NCI-H526 treated with DMSO at 0.1 percent for 48 hours (cell line): Measurements from ENCODE around the gene GARIN5B.
"Not testable (repeated sequence)": the region's sequence is repeated elsewhere in the genome, so short reads cannot be mapped to it uniquely, and the experiment has no call there.

Source experiments
- DNase-seq: peaks from one replicate; lab custom pipeline; 2025; lab: John Stamatoyannopoulos, UW

The GARIN5B gene

DNA sequence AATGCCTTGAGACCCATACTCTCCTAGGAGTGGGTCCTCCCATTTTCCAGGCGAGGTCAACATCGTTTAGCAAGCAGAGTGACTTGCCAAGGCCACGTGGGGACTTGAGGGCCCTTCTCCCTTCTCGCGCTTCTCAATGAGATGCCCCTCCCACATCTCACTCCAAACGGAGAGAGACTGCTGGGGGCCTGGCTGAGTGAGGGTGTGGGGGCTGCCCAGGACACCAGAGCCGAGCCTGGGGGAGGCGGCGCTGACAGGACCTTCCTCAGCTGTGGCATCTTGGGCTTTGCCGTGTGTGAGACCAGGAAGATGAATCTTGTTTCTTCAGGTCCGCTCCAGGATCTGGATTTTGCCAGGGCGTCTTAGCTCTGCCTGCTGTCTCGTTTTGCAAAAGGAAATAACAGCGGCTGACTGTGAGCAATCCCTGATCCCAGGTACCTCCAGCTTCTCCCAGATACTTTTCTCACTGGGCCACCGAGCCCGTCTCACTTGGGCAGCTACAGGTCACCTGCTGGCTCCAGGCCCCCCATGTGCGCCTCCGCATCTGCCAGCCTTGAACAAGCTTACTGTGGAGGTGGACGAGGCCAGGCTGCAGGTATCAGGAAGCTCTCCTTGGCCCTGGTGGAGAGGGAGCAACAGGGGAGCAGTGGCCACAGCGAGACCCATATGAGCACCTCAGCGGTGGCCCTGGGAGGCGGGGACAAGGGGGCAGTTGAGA lies 14.6 kb downstream of the GARIN5B start:
- no peak for DNase-seq

DNA sequence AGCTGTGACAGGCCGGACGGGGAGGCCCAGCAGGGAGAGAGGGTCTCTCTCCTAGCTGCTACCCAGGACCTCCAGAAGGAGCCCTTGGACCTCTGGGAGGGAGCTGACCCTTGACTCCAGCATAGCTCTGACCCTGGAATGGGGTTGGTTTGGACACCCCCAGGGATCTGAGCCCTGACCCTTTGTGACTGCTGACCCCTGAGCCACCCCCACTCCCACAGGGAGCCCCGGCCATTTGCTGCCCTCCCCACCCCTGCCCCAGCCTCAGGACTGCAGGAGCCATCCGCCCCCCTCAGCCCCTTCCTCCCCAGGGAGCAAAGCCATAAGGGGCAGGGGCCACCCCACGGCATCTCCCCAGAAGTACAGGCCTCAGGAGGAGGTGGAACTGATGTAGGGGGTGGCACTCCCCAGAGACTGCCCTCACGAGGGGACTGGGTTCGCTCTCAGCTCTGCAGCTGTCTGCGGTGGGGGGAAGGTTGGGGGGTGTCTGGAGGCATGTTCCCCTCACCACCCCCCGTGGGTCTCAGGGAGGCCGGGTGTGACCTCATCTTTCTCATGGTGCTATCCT lies 15.5 kb downstream of the GARIN5B start:
- no peak for DNase-seq

DNA sequence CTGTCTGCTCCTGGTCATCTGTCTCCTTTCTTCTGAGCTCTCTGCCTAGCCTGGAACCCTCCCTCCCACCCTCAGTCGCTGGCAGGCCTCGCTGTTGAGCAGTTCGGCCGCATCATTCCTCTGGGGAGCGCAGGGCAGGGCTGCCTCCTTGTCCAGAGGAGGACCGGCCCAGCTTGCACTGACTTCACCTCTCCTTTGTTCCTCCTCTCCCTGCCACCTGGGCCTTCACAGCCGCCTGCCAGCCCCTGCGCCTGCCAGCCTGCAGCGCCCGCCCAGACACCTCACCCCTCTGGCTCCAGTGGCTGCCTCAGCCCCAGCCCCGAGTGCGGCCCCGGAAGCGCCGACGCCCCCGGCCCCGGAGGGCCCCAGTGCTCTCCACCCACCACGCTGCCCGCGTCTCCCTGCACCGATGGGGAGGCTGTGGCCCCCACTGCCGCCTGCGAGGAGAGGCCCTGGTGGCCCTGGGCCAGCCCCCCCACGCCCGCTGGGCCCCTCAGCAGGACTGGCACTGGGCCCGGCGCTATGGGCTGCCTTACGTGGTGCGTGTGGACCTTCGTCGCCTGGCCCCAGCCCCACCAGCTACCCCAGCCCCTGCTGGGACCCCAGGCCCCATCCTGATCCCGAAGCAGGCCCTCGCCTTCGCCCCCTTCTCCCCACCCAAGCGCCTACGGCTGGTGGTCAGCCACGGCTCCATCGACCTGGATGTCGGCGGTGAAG lies 16.2 kb downstream of the GARIN5B start:
- DNase-seq = no peak

DNA sequence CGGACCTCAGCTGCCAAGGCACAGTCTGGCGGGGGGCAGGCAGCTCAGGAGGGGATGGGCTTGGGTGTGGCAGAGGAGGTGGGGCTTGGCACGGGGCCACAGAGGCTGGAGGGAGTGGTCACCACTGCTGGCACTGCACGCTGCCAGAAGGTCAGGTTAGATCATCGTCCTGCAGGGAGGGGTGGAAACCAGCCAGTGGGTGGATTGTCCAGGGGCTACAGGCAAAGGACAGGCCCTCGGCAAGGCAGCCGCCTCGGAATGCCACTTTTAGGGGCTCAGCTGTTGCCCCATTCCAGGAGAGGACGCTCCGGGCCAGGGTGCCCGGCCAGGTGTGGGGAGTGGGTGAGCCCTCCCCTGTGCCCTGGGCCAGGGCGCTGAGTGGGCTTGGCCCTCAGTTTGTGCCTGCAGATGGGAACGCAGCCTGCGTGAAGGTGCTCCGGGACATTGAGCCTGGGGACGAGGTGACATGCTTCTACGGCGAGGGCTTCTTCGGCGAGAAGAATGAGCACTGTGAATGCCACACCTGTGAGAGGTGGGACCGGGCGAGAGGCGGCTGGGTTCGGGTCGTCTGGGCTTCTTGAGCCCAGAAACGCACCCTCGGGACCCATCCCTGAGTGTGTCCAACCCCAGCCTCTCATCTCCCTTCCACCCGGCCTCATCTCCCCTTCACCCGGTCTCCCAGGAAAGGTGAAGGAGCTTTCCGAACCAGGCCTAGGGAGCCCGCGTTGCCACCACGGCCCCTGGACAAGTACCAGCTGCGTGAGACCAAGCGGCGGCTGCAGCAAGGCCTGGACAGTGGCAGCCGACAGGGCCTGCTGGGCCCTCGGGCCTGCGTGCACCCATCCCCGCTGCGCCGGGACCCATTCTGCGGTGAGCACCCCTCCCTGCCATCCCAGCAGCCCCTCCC lies 17.0 kb downstream of the GARIN5B start:
- no peak for DNase-seq

DNA sequence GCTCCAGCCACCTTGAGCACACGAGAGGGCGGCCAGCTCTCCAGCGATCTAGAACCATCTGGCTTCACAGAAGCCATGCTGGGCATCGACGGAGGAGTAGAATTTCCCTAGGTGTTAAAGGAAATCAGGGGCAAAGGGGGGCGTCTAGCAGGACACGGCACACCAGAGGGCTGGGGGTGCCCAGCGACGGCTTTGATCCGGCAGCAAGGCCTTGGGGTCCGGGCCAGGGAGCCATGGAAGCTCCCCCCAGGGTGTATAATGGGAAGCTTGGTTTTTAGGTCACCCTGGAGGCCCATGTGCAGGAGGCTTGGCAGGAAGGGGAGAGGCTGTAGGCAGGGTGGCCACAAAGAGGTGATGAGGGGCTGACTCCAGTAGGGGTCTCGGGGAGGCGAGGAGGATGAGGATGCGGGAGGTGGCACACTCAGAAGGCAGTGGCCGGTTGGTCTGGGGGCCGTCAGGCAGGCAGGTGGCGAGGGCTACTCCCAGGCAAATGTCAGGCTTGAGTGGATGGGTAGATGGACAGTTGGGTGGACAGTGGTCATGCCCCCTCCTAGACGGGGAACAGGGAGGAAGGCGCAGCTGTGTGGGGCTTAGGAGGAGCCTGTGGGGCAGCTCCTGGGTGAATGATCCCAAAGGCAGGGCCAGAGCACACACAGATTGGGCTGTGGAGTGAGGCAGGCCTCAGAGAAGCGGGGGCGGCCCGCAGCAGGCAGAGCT lies 17.8 kb downstream of the GARIN5B start:
- no peak for DNase-seq

DNA sequence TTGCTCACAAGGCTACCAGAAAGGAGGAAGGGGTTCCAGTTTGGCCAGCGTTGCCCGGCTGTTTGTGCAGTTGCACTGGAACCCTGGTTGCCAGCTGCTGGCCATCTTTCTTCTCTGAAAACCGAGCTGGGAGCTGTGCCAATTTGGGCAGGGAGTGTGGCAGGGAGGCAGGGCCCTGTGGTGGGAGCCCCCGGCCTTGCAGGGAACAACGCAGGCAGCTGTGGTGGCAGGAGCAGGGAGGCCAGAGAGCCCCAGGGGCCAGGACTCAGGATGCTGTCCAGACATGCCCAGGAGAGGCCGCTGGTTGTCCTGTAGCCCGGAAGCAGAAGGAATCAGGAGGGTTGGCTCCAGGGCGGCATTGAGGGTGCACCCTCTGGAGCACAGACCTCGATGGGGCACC lies 18.6 kb downstream of the GARIN5B start:
- DNase-seq = no peak

DNA sequence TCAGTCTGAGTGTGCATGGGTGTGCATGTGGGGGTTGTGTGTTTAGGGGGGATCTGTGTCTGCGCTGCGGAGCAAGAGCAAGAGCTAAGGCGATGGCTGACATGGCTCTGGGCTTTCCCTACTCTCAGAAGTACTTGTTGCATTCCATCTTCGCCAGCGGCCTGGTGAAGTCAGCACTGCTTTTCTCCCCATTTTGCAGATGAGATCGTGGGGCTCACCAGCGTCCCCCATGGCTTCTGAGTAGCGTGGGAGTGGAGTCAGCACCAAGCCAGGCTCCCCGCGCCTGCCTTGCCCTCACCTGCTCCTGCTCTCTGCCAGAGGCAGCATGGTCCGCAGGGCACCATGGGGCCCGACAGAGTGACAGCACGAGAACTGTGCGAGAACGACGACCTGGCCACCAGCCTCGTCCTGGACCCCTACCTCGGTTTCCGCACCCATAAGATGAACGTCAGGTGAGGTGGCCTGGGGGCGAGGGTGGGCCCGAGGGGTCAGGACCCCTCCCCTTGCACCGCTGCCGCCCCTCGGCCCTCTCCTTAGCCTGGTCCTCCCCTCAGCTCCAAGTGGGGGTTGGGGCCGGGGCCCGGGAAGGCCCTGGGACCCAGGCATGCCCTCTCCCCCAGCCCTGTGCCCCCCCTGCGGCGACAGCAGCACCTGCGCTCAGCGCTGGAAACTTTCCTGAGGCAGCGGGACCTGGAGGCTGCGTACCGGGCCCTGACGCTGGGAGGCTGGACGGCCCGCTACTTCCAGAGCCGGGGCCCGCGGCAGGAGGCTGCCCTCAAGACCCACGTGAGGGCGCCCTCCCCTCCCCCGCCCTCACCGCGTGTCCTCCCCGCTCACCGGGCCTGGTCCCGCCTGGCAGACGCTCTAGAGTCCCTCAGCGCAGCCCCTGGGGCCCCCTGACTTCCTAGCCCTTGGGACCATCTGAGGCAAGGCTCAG lies 21.2 kb downstream of the GARIN5B start:
- DNase-seq = no peak

DNA sequence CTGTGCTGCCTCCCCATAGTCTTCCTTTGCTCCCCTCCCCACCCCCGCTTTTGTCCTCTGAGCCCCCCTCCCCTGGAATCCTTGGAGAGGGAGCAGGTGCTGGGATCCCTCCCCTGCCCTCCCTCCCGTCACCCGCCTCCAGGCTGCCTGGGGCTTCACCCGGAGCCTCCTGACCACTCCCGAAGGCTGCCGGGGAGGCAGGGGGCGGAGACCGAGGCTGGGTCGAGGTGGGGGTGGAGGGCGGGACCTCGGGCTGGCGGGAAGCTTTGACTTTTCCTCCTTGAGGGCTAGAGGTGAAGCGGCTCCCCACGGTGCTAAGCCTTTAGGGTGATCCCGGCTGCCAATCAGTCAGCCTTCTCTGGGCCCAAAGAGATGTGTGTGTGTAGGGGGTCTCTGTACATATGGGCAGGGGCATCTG lies 21.9 kb downstream of the GARIN5B start:
- DNase-seq = peak; percentile 60

DNA sequence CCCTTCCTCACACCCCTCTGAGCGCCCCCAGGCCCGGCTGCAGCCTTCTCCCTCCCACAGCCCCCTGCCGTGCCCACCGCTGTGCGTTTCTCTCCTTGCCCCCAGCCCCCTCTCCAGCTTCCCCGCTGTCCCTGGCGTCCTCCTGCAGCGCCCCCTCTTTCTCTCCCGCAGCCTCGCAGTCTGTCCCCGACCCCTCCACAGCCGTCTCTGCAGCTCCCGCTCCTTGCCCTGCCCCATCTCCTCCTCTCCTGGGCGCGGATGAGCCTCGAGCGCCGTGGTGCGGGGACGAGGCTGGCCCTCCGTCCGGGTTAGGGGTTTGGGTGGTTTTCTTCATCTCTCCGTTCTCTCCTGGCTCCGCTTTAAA lies 22.3 kb downstream of the GARIN5B start:
- no peak for DNase-seq

DNA sequence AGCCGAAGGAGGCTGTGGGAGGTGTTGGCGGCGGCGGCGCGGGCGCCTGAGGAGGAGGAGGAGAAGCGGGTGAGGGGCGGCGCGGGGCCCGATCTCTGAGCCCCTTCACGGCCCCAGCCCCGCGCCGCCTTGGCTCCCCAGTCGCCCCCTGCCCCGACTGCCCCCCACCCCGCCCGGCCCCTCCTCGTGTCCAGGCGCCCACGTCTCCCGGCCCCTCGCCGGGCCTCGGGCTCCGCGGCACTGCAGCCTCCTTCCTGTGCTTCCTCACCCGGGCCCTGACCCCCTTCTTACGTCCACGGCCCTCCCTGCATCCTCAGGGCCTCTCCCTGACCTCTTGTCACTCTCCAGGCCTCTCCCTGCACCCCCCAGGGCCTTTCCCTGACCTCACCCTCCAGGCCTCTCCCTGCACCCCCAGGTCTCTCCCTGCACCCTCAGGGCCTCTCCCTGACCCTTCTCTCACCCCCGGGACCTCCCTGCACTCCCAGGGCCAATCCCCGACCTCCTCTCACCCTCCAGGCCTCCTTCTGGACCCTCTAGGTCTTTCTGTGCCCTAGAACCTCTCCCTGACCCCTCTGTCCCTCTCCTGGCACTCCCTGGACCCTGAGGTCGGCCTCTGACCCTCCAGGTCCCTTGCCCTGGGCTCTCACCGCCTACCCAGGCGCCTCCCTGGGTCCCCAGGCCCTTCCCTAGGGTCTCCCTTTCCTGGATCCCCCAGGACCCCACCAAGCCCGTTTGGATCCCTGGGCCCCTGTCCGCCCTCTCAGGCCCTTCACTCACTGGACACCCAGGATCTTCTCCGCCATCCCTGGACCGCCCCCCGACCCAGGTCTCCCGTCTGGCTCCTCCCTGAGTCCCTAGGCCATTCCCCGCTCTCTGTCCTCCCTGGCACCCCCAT lies 22.9 kb downstream of the GARIN5B start:
- DNase-seq = no peak

DNA sequence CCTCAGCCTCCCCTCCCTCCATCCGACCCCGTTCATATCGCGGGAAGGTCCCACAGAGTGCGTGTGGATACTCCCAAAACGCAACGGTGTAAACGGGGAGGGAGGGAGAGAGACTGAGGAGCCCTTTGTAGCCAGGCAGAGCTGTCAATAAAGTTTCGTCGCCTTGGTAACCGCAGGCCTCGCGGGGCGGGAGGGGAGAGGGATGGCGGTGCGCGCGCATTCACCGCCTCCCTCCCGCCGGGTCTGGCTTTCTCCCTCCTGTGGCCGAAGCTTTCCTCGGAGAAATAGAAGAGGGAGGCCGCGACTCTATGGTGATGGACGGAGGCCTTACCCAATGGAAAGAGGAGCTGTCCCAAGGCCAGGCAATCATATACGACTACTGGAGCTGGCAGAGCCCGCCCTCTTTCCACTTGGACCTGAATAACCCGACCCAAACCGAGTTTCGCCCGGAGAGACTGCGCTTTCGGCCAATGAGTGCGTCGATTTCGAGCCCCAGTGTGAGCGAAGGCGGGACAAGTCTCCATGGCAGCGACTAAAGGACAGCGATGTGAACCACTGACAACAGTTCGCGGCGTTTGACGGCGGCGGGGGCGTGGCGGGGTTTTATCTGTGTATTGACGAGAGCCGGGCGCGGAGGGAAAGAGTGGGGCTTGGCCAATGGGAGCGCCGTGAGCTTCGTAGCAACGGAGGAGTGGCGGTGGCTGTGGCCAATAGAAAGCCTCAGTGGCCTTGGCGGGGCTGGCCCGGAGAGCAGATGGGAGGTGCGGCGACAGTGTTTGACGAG lies 23.8 kb downstream of the GARIN5B start, which contains the start of gene KMT5C:
KMT5C (plus strand) TSS at position 772 of the 784 bp plus-strand sequence. CDS start 2,061 bp downstream, outside the sequence.
- peak; percentile 100 for DNase-seq

DNA sequence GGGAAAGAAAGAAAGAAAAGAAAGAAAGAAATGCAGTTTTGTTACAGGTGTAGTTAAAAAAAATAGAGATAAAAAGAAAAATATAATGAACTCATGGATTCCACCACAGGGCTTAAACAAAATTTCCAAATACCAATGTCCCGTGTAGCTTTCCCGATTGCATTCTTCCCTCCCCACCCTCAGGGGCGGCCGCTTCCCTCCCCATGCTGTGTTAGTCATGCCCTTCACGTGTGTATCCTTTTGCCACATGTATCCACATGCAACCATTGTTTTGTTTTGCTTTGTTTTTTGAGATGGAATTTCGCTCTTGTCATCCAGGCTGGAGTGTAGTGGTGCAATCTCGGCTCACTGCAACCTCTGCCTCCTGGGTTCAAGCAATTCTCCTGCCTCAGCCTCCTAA lies 27.0 kb downstream of the GARIN5B start:
- DNase-seq = no peak

DNA sequence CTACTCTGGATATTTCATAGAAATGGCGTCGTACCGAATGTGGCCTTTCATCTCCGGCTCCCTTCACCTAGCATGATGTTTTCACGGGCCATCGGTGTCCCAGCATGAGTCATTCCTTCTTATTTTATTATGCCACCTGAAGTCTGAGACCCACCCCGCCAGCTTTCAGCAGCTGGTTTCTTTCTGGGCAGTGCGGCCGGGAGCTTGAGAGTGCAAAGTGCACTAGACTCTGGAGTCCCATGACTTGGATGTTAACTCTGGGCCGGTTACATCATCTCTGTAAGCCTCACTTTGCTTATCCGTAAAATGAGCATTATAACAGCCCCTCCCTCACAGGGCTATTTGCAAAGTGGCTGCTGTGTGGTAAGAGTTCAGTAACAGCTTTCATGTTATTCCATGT lies 29.2 kb downstream of the GARIN5B start:
- no peak for DNase-seq

DNA sequence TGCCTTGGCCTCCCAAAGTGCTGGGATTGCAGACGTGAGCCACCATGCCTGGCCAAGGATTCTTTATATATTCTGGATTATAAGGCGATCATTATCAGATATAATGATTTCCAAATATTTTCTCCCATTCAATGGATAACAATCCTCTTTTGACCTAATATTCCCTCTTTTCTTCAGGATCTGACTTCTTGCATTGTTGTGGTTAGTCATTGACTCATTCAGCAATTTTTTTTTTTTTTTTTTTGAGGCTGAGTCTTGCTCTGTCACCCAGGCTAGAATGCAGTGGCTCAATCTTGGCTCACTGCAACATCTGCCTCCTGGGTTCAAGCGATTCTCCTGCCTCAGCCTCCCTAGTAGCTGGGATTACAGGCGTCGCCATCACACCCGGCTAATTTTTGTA lies 33.3 kb downstream of the GARIN5B start:
- not testable (repeated sequence) for DNase-seq

DNA sequence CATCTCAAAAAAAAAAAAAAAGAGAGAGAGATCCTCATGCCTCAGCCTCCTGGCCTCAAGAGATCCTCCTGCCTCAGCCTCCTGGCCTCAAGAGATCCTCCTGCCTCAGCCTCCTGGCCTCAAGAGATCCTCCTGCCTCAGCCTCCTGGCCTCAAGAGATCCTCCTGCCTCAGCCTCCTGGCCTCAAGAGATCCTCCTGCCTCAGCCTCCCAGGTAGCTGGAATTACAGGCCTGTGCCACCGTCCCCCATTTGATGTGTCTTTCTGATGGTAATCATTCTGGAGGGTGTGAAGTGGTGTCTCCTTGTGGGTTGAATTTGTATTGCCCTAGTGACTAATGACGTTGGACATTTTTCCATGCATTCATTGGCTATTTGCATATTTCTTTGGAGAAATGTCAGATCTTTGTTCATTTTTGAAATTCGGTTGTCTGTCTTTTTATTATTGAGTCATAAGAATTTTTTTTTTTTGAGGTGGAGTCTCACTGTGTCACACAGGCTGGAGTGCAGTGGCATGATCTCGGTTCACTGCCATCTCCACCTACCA lies 34.2 kb downstream of the GARIN5B start:
- DNase-seq = peak; percentile 36

DNA sequence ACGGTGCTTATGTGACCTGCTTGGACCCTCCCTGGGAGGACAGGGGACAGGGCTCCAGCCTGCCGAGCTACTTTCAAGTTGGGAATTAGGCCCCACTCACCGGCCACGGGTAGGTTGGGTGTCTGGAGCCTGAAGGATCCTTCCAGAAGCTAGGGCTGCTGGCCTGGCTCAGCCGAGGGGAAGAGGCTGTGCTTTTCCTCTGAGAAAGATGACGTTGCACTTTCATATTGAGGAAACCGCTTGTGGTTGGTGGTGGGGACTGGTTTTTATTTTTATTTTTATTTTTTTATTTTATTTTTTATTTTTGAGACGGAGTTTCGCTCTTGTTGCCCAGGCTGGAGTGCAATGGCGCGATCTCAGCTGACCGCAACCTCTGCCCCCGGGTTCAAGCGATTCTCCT lies 37.9 kb downstream of the GARIN5B start, which contains the start of gene TMEM150B:
TMEM150B (minus strand) TSS at position 170 of the 400 bp plus-strand sequence. CDS start 4,305 bp downstream, outside the sequence.
- no peak for DNase-seq

DNA sequence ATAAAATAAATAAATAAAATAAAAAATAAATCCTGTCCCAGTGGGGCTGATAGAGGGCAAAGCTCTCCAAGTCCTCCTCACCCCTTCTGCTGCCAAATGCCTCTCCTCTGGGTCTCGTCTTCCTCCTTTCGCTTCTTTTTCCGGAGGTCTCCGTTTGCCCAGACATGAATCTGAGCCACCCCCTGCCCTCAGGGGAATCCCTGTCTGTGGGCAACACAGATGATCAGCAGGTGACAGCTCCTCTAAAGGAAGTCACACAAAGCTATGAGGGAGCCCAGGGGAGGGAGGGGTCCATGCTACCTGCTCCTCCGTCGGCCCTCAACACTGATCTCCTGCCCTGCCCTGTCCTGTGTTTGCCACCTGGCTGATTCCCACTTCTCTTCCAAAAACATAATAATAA lies 38.4 kb downstream of the GARIN5B start:
- DNase-seq = no peak
